Stimulated activated CD4-positive, alpha-beta T cell treated with anti-CD3 and anti-CD28 coated beads, Interleukin-2, amount 100 ng/mL, for 48 hours (primary cell): Measurements from ENCODE around the gene NXF1.
A peak's percentile ranks its signal among the peaks of the same experiment; 100 is the strongest.
"Not testable (repeated sequence)": the region's sequence is repeated elsewhere in the genome, so short reads cannot be mapped to it uniquely, and the experiment has no call there.

Source experiments
- DNase-seq, 2 donors: peaks; one replicate each; pipeline ENCODE4 v3.0.0-alpha.2; 2020

Gene NXF1

DNA sequence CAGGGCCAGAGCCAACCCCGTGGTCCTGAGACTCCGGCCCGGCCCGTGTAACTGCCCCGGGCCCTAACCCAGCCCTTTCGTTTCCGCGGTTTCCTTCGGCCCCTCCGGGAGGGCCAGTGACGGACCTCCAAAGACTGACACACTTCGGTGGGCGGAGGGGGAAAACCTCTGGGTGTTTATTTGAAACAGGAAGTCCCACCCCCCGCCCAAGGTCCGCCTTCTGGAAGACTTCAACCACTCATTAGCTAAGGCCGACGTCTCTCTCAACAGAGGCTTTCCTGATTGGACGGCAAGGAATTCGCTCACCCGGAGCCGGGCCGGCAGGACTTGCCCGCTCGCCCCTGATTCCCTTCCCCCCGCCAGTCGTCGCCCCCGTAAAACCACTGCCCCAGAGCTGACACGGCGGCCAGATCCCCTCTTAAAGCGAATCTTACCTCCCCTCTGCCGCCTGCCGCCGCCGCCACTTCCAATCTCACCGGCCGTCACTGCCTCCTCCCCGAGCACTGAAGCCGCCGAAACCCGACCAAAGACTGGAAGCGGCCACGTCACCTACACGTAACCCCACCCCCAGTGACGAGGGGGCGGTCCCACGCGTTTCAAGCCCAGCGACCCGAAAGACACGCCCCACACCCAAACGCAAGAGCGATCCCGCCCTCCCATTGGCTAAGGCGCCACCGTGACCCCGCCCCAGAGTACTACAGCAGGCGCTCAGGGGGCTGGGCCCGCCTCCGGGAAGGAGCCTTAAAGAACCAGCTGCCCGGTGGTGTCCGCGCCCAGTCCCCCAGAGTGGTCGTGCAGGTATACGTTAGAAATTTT is 26.5 kb upstream of the NXF1 start, which contains the start of gene STX5:
Gene STX5 (minus strand): TSS at position 532 of the 816 bp plus-strand sequence. CDS start 808 bp downstream, outside the sequence.
- DNase-seq, result peak; percentile 98 to 99

GRCh38 chr11:62830904-62831519 is 25.8 kb upstream of the NXF1 start:
- DNase-seq, result no peak

DNA sequence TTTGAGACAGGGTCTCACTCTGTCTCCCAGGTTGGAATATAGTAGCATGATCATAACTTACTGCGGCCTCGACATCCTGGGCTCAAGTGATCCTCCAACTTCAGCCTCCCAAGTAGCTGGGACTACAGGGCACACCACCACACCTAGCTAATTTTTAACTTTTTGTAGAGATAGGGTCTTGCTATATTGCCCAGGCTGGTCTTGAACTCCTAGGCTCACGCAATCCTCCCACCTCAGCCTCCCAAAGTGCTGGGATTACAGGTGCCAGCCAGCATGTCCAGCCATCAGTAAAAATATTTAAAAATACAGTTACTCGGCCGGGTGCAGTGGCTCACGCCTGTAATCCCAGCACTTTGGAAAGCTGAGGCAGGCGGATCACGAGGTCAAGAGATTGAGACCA is 22.9 kb upstream of the NXF1 start:
- DNase-seq, result not testable (repeated sequence)

- DNase-seq, result no peak
These were observed 18.4 kb upstream of the NXF1 start for GRCh38 chr11:62823677-62824076.

DNA sequence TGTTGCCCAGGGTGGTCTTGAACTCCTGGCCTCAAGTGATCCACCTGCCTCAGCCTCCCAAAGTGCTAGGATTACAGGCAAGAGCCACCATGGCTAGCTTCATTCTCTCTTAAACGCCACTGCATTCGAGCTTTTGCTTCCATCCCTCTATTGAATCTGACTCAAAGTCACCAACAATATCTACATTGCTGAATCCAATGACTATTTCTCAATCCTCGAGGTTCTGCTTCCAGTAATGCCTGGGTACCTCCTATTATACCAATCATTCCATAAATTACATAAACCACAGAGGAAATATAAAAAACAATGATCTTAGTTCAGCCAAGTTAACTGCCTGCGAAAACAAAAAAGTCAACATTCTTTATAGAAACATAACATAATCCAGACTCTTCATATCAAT is 11.9 kb upstream of the NXF1 start:
- no peak for DNase-seq

GRCh38 chr11:62816557-62816956 is 11.3 kb upstream of the NXF1 start:
- no peak for DNase-seq

DNA sequence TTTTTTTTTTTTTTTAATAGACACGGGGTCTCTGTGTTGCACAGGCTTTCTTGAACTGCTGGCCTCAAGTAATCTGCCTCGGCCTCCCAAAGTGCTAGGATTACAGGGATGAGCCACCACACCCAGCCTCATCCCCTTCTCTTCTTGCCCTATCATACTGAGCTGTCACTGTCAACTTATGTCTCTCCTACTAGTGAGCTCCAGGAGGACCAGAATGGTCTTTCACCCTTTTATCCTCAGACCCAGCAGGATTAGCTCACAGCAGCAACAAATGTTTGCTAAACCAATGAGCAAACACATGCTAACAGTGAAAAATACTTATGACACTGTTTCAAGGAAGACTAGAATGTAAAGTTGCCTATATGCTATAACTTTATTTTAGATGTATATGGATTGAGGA is 6.4 kb upstream of the NXF1 start:
- DNase-seq, result no peak

DNA sequence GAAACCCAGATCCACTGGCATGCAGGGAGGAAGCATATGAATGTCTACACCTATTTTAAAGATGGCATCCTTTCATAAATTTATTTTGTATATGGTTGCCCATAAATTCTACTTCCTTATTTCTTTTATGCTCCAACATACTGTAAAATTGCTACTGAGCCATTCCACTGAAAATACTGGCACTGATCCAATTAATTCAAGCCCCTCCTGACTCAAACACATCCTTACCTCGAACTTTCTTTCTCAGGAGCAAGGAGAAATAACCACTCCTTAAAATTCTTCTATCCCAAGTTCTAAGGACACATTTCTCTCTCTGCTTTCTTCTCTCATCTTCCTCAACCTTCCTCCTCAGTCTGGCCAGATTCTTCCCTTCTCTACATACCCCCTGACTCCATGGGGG is 5.5 kb upstream of the NXF1 start:
- no peak for DNase-seq

GRCh38 chr11:62806611-62807121 is 1.4 kb upstream of the NXF1 start:
- DNase-seq, result no peak

DNA sequence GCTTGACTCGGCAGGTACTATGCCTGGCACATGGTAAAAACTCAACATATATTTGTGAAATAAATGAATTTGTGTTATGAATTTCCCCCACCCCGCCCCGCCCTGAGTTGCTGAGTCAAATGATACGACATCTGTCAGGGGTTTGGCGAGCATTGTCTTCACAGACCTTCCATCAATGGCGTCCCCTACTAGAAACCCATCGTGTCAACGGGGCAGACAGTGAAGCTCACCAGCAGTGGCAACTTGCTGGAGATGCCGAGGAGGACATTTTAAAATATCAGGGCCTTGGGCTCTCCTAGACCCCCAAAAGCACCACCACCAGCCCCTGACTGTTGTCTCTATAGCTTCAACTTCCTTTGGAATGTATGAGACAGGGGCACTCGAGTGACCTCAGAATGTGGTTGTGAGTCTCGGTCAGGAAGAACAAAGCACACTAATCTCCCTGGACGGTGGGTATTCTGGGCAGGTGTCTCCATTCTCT is 761 bp upstream of the NXF1 start:
- no peak for DNase-seq

- DNase-seq, result no peak
These were observed 747 bp downstream of the NXF1 start for GRCh38 chr11:62804310-62805075.

- no peak for DNase-seq
These were observed 4.2 kb downstream of the NXF1 start for GRCh38 chr11:62801071-62801470.

- no peak for DNase-seq
These were observed 5.8 kb downstream of the NXF1 start for GRCh38 chr11:62799486-62799885.

GRCh38 chr11:62796281-62796680 is 9.0 kb downstream of the NXF1 start:
- no peak for DNase-seq

DNA sequence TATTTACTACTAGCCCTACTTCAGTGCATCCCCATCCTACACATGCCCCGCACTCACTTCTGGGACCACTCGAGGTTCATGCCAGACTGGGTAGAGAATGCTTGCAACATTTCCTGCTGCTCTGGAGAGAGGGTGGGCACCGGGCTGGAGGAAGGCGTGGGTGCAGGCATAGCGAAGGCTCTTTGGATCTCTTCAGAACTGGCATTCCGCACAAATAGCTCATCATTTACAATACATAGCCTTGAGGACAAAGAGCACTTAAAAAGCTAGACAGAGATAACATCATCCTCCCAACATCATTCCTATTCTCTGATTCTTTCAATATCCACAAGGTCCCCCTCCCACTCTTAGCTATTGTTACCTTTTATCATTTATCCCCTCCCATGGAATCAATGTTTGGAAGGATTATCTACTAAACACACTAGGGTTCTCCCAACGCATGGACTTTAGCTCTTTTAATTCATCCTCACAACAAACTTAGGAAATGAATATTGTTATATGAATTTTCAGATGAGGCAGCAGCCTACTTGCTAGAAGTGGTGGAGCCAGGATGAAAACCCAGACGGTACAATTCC is 11.0 kb downstream of the NXF1 start:
- no peak for DNase-seq

- no peak for DNase-seq
These were observed 13.1 kb downstream of the NXF1 start for GRCh38 chr11:62792202-62792575.

DNA sequence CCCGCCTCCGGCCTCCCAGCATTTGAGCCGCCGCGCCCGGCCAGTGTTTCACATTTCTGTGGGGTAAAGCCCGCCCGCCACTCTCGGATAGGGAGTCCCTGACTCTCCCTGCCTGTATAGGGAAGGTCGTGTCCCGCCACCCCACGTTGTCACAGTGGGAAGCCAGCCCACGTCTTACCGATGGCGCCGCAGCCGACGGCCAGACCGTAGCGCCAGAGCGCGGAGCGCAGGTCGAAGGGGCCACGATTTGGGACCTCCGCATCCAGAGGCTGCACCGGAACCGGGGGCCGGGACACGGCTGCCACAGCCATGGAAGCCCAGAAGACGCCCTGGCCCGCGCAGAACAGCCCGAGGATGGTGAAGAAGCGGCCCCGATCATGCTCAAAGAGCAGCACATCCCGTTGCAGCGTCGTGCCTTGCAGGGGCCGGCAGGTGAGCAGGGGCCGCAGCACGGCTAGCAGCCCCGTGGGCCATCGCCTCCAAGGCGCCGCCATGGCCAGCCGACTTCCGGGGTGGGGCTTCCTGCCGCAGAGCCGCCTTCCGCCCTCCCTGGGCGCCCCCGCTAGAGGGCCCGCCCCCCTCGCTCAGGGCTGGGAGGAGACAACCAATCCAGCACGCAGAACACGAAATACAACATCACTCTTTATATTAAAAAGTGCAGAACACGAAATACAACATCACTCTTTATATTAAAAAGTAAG is 13.6 kb downstream of the NXF1 start, which contains the start of gene TMEM223:
Gene TMEM223 (minus strand): TSS at position 506 of the 701 bp plus-strand sequence. CDS start 12 bp downstream, at position 494.
- peak; percentile 84 to 87 for DNase-seq

- DNase-seq, result no peak
These were observed 15.7 kb downstream of the NXF1 start for GRCh38 chr11:62789576-62789975.

DNA sequence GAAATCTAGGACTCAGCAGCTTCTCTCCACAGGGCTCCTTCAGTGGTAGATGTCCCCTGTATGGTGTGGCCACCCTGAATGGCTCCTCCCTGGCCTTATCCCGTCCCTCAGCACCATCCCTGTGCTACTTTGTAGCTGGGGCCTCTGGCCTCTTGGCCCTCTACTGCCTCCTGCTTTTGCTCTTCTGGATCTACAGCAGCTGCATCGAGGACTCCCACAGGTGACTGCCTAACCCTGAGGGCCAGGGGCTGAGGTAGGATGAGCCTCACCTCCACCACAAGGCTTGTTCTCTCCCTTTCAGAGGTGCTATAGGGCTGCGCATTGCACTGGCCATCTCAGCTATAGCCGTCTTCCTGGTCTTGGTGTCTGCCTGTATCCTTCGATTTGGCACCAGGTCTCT is 16.2 kb downstream of the NXF1 start:
- DNase-seq, result no peak

DNA sequence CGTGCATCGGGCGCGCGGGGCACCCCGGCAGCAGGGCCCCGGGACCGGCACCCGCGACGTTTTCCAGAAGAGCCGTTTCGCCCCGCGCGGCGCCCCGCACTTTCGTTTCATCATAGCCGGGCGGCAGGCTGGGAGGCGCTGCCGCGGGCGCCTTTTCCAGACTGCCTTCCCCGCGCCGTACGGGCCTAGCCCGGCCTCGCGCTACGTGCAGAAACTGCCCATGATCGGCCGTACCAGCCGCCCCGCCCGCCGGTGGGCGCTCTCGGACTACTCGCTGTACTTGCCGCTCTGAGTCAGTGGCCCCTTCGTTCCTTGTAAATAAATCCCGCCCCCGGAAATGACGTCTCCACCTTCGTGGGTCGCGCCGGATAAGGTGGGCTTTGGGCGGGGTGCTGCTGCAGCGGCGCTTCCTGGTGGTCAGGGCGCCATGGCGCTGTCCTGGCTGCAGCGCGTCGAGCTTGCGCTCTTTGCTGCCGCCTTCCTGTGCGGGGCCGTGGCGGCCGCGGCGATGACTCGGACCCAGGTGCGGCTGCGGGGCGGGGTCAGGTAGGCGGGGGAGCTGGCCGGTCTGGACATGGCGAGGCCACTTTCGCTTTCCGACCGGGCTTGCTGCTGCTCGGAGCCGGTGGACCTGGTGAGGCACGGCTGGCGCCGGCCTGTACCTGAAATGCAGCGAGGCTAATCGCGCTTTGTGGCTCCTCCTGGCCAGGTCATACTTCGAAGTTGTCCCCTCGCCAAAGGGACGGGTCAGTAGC is 18.1 kb downstream of the NXF1 start, which contains the start of gene TMEM179B:
Gene TMEM179B (plus strand): TSS at position 398 of the 755 bp plus-strand sequence. CDS start 30 bp downstream, at position 428.
- DNase-seq, result peak; percentile 95 to 99

- DNase-seq, result peak; percentile 79 to 82
These were observed 18.8 kb downstream of the NXF1 start for GRCh38 chr11:62786318-62787004.
